ENCODE data around the gene LIX1.
"Not testable (repeated sequence)": the region's sequence is repeated elsewhere in the genome, so short reads cannot be mapped to it uniquely, and the experiment has no call there.

LIX1 gene

DNA sequence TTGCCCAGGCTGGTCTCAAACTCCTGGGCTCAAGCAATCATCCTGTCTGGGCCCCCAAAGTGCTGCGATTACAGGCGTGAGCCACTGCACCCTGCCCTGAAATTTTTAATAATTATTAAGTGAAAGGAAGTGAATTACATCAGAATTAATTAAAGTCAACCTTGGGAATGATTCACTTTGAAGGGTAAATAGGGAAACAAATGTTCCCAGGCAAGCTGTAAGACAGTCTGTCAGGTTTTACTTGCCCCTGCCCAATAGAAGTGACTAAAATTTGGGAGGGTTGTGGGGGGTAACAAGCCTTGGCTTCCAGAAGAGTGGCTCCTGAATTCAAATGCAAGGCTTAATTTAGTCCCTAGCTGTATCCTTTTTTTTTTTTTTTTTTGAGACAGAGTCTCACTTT lies 1.3 kb upstream of the LIX1 start:
- DNase-seq (ENCODE audit: insufficient read length, low spot score) = no peak
- FAIRE-seq = no peak

DNA sequence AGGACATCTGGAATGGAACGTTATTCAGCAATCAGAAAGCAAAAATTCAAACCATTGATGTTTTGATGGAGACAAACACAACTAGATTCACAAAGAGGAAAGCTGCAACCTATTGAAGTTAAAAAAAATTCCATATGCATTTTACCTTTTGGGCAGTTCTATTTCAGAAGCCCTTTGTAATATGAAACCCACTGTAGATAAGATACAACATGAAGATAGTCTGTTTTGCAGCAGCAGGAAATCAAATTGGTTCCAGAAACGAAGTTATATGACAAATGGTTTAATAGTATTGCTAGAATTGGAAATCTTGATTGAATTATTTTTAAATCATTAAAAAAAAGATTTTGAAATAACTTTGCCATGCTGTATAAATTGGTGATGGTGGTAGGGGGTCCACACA lies 872 bp downstream of the LIX1 start:
- FAIRE-seq = no peak

DNA sequence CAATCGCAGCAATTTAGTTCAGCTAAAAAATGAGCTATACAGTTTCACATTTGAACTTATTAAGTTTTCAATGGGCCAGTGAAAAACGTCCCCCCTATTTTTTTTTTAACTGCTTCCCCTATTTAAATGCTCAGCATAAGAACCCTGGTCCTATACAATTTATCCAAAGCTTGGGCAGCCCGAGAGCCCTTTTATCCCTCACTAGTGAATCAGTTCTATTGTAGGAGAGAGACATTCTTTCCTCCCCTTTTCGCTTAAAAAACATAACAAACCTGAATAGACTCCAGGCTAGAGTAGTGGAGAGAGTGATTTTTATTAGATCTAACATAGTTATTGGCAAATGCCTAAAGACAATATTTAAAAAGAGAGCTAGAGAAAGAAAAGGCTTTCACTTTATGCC lies 1.4 kb downstream of the LIX1 start:
- DNase-seq (ENCODE audit: insufficient read length, low spot score) = no peak

More for the DNA sequence above, 872 bp downstream of the LIX1 start:
- no peak for DNase-seq (ENCODE audit: insufficient read length, low spot score)

DNA sequence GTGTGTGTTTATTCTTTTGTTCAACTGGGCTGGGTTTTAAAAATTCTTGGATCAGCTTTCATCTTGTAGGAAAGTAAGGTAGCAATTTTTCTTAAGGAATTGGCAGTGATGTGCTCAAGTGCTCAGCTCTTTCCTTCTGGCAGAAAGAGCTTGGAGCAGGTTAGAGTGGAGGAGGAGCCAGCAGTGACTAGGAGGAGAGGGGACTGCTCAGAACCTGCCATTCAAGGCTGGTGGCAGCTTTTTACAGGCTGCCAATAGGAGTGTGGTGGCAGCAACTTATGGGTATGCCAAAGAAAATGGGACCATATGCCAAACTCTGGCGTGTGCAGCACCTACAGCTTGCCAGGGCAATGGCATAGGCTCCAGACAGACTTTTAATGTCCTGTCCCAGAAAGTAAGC lies 2.2 kb downstream of the LIX1 start:
- DNase-seq (ENCODE audit: insufficient read length, low spot score); FAIRE-seq: not testable (repeated sequence)

More for the DNA sequence above, 1.4 kb downstream of the LIX1 start:
- no peak for FAIRE-seq

DNA sequence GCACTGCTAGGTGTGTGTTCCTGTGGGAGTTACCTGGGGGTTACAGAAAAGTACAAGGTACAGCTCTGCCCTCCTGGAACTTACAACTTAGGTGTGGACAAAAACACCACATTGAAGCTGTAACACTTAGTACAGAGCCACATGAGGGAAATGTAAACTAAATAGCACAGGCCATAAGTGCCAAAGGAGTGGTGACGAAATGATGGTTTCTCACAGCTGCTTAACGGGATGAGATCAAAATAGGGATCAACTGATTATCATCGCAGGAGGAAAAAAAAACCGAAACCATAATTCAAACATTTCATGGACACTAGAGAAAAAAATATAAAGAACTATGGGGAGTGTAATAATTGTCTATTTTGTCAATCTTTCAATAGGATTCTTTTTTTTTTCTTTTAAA lies 5.9 kb downstream of the LIX1 start:
- DNase-seq (ENCODE audit: insufficient read length, low spot score) (no peak), FAIRE-seq (no peak)

DNA sequence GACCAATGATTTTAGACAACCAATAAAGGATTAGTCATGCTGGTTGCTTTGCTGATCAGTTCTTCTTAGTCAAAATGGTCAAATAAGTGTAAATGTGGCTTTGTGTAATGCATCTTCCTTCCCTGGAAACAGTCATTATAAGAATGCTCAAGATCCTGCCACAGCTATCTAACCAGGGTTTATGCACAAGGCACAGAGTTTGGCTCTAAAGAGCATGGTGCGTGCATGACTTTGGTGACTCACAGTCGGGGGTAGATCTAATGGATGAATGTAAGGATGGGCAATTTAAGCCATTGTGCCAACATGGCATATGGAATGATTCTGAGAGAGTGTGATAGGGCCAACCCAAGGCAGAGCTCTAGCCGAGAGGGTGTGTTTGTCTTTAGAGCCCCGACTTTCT lies 6.5 kb downstream of the LIX1 start:
- DNase-seq (ENCODE audit: insufficient read length, low spot score) (no peak), FAIRE-seq (no peak)

DNA sequence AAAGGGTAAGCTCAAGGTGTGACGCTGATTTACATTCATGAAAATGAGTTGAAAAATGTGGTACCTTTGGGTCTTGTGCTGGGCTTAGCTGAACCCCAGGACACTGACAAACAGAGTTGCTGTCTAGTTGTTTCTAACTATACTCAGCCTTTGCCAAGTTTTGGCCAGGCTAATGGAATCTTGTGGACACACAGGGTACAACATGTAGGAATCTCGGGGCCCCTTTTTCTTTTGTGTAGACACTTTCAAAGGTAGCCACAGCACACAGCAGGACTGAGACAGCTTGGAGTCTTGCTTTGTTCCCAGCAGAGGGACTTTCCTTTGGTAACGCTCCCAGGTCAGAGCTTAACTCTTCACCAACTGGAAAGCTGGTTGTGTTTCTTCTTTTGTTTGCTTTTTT lies 7.8 kb downstream of the LIX1 start:
- DNase-seq (ENCODE audit: insufficient read length, low spot score) (no peak), FAIRE-seq (no peak)

DNA sequence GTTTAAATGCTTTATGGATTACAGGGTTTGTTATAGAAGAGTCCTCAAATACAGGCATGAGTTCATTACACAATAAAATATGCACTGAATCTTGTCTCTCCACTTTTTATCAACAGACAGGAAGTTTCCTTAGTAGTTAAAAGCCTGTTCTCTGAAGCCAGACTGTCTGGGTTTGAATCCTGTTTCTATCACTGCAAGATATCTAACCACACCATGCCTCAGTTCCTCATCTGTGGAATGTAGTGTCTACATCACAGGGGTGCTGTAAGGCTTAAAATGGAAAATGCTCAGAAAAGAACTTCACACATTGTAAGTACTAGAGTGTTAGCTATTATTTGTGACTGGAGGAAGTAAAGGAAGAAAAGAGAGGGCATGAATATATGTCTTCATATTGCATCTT lies 9.3 kb downstream of the LIX1 start:
- FAIRE-seq (peak; percentile 56), DNase-seq (ENCODE audit: insufficient read length, low spot score) (no peak)

DNA sequence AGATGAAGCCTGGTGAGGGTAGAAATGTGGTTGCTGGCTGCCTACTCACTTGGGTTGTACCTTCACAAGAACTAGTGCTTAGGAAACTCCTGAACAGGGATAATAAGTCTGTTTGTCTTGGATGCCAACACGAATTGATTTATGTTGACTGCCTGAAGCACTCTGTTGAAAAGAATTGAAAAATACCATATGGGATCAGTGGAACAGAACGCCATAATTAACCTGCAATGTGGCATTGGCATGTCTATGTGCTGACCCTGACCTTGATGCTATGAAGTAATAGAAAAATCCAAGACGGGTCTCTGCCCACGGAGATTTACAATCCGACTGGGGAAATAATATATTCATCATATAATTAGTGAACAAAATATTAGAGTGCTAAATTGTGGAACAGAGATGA lies 10.5 kb downstream of the LIX1 start:
- FAIRE-seq (no peak), DNase-seq (ENCODE audit: insufficient read length, low spot score) (no peak)

DNA sequence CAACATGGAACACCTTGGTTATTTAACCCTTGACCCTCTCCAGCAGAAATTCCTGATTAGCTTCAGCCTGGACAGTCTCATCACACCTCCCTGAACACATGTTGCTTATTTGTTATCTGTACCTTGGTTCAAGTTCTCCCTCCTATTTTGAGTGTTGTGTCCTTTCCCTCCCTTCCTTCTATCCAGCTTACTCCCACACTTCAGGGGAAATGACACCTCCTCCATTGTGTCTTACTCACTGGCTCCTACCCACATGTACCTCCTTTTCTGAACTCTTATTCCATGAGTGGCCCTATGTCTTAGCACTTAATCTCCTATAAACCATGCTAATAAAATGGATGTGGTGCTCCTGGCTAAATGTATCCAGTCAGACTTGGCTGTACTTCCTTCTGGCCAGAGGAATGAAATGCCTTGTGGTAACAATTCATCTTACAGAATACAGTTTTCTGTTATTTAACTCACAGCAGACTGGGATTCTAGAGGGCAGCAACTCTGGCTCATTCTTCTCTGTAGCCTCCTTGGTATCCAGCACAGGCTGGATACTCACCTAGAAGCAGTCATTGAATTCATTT lies 11.2 kb downstream of the LIX1 start:
- FAIRE-seq = no peak
- no peak for DNase-seq (ENCODE audit: insufficient read length, low spot score)

DNA sequence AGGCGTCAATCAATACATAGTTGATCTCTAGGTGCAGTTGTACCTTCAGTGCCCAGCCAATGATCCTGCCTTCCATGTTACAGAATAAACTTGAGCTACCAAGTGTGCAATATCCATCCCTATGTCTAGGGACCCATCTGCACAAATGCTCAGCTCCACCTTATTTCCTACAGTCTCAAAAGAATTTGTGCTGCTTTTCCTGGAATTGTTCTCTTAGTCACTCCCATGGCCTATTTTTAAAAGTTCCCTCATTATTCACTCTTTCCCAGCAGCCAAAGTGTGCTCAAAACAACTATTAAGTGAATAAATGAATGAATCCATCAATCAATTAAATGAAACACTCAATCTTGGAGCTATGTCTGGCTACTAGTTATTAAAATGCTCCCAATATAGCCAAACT lies 14.7 kb downstream of the LIX1 start:
- DNase-seq (ENCODE audit: insufficient read length, low spot score) (no peak), FAIRE-seq (no peak)

DNA sequence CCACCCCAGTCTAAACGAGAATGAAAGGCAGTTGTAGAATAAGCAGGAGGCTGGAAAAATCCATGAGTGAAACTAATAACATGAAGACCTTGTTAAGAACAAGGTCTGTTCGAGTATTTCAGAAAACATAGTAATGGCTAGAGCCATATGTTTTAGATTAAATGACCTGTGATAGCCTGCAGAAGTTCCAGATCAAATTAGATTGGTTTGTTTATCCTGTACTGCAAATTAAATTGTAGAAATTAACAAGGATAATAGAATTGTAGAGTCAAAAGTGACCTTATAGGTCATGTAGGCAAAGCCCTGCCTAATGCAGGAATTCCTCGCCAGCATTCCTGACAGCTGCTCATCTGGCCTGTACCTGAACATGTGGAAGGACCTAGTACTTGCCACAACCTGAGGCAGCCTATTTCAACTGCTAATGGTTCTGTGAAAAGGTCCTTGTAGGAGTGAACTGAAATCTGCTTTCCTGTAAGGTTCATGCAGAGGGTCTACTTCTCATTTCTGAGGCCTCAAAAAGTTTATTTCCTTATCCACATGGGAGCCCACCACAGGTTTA lies 17.2 kb downstream of the LIX1 start:
- DNase-seq (ENCODE audit: insufficient read length, low spot score) (no peak), FAIRE-seq (no peak)

DNA sequence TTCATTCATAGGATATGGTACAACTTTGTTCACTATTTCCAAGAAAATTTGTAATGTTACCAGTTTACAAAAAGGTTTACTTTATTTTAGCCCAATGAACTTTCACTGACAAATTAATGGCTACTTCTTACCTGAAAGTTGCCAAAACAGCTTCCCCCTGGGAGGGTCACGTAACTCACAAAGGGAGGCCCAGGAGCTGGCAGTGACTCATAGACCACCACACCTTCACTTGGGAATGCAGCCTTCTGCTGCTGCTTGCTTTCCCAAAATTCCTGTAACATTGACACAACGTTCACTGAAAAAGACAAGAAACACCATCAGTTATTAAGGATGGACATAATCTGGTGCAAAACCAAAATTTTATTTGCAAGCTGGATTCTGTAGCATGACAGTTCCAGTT lies 18.1 kb downstream of the LIX1 start:
- no peak for FAIRE-seq

DNA sequence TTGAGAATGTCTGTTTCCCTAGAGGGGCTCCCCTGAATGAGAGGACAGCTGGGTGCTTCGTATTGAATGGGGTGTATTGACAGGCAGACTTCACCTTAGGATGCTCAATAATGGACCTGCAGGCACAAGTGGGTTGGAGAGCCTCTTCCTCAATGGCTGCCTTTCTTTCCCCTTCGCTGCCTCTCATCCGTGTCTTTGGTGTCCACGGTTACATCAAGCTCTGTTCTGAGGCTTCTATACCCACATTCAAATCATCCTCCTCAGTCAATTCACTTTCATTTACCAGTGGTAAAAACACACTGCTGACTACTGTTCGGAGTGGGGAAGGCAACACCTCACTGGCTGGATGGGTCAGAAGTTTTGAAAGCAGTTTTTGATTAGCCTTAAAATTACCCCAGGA lies 20.6 kb downstream of the LIX1 start:
- DNase-seq (ENCODE audit: insufficient read length, low spot score) (no peak), FAIRE-seq (no peak)

More for the DNA sequence above, 18.1 kb downstream of the LIX1 start:
- DNase-seq (ENCODE audit: insufficient read length, low spot score) = no peak

DNA sequence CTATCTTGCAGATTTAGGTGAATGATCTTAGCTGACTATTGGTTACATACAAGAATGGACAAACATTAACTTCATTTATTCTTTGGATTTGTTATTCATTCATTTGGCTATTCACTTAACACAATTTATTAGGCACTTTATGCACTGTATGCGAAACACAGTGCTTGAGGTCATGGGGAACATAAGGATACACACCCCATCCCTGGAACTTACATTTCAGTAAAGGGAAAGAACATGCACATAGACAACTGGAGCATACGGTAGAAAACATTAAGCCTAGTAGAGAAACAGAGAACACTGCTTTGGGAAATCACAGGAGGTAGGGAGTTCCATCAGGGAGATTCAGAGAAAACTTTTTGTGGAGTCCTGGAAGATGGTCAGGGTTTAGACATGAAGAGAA lies 22.2 kb downstream of the LIX1 start:
- FAIRE-seq = no peak
- DNase-seq (ENCODE audit: insufficient read length, low spot score) = no peak

DNA sequence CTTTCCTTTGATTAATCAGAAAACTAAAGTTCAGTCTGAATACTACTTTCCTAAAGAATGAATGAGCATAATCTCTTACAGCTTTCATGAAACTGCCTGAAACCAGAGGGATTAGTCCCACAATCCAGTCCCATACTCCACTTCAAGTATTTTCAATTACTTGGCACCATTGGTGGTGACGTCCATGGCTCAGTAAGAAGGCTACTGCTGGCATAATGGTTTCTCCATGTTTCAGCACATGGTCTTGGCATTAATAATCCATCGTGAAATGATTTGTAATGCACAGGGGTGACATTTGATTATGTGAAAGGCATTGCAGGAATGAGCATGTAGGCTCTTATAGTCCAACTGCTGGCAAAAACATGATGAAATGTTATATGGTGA lies 23.4 kb downstream of the LIX1 start:
- no peak for DNase-seq (ENCODE audit: insufficient read length, low spot score)
- FAIRE-seq = no peak

DNA sequence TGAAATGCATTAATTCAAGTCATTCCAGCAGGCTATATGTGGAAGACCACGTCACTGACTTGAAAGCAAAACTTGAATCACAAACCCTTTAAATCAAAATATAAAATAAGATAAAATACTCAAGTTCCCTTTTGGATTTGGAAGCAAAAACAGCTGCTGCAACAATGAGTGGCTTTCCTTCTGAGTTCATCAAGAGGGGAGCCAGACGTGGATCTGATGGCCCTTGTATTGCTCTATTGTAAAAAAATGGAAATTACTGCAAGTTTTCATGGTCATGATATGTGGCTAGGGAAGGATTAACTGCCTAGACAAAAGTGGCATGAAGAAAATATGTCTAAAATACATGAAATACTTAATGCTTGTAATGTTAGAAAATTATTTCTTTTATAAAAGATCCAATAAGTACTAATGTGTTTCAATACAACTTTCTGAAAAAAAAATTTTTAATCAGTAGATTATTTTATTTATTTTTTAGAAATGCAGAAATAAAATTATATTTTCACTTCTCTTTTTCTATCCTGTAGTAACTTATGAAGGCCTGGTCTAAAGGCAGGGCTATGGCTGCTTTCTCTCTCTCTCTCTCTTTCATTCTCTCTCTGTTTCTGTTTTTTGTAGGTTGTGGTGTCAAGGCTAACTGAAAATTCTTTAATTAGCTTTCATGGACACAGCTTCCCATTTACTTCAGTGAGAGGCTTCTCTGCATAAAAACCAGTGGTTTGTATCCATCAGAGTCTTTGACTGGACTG lies 24.0 kb downstream of the LIX1 start:
- FAIRE-seq = no peak
- no peak for DNase-seq (ENCODE audit: insufficient read length, low spot score)

DNA sequence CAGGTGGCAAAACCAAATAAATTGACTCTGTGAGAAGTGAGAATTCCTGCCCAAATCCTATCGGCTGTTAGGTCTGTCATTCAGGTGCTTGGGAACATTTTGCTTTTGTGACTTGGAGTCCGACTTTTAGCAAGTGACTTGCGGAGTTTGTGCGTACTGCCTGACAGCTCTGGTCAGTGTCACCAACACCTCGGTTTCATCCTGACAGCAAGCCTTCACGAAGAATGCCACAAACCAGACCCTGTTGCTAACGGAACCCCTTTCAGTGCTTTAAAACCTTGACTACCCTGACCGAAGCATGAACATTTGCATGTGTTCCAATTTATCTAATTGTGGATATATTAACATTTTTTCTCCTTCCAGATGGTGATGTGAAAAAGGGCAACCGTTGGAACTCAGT lies 26.5 kb downstream of the LIX1 start:
- FAIRE-seq (no peak), DNase-seq (ENCODE audit: insufficient read length, low spot score) (no peak)

DNA sequence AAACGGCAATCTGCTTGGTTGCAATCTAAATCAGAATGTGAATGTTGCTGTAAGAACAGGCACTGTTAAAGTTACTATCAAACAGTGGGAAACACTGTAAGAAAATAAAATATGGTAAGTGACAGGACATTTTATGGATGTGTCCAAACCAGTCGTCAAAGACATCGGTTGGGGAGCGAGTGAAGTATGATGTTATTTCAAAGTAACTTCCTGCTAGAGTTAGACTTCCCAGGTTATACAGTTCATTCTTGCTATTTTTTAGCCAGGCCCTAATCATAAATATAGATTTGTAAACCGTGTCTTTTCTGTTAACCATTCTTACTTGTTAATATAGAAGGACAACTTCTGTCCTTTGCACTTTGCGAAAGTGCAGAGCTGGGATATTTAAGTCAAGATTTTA lies 30.2 kb downstream of the LIX1 start:
- FAIRE-seq (no peak), DNase-seq (ENCODE audit: insufficient read length, low spot score) (no peak)

DNA sequence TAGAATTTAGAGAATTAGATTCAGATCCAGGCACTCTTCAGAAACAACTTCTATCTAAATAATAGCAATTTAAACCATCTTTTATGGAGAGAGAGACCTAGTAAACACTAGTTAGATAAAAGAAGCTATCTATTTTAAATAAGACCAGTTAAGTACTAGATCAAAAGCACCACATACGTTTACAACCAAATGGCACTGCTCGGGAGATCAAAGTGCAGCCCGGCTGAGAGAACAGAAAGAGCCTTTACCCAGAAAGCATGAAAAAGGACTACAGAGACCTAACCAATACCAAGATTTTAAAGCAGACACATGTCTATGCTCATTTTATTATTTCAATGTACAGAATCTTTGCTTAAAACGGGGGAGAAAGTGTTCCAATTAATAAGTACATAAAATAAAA lies 30.8 kb downstream of the LIX1 start:
- DNase-seq (ENCODE audit: insufficient read length, low spot score) = no peak
- FAIRE-seq = no peak

DNA sequence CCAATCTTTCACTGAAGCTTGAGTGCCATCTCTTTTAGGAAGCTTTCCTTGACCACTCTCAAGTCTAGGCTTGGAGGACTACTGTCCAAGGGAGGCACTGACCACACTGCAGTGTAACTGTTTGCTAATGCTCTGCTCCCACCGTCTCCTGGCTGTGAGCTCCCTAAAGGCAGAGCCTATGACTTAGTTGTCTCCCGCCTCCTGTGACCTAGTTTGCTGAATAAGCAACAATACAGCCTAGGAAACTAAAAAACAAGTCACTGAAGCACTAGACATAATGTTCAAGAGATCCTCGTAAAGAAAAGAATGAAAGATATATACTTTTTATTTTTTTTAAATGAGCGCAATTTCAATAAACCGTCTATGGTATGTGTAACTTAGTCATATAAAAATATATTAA lies 31.4 kb downstream of the LIX1 start:
- no peak for DNase-seq (ENCODE audit: insufficient read length, low spot score)
- no peak for FAIRE-seq

DNA sequence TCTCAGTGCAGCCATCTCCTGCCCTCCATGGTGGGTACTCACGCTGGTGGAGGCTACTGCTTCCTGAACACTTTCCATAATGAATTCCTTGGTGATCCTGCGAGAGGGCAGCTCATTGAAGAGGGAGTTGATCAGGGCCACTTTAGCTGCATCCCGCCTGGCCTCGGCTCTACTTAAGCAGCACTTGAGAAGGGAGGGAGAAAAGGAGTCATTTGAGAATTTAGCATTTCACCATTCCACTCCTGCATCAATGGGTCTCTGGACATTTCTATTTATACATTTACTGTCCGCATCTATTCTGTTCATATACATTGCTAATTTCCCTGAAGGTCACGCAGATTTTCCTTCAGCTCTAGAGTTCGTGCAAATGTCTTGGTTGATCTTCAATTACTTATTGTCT lies 35.1 kb downstream of the LIX1 start:
- no peak for FAIRE-seq
- DNase-seq (ENCODE audit: insufficient read length, low spot score) = no peak

DNA sequence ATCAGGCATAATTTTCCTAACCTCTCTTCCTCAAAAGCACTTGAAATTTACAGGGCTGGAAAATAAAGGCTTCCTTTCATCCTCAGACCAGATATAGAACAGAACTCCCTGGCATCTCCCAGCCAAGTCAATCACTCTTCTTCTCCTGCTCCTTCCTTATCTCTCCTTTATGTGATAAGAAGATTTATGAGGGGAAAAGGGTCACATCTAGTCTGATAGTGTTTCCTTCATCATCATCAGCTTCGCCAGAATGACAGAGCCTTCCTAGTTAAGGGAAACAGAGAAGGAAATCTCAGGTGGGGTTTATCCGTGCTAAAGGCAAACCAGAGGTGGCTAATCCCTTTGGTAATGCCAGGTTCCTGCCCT lies 36.2 kb downstream of the LIX1 start:
- FAIRE-seq (no peak), DNase-seq (ENCODE audit: insufficient read length, low spot score) (no peak)
